ENCODE data around the gene JADE1. TPM values are rescaled to one million over a fixed set of nuclear protein-coding genes. Genes with fewer than 3 reads are reported as not detected.
A peak's percentile ranks its signal among the peaks of the same experiment; 100 is the strongest.

JADE1 gene
- total RNA-seq, 1 donor from 2014 or later, result 19.8 TPM

DNA sequence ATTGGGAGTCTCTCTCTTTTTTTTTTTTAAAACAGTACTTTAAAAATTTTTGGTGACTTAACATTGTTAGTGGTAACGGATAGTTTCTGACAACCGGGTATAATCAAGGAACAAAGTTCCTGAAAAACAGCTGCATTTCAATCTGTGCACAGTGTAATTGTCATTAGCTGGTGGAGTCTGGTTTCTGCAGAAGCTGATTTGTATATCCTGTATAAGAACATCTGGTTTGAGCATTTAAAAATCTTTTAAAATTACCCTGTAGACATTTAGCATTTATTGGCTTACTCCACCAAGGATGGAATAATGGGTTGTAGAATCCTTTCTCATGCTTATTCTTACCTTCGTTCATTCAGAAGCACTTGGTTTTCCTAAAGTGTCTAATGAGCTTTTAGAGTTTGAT, 11.2 kb downstream of the JADE1 start:
- peaks cover 24% of the 10 kb centered on the region for H3K4me1 Mint-ChIP-seq
- TF ChIP-seq, protein P1, sequence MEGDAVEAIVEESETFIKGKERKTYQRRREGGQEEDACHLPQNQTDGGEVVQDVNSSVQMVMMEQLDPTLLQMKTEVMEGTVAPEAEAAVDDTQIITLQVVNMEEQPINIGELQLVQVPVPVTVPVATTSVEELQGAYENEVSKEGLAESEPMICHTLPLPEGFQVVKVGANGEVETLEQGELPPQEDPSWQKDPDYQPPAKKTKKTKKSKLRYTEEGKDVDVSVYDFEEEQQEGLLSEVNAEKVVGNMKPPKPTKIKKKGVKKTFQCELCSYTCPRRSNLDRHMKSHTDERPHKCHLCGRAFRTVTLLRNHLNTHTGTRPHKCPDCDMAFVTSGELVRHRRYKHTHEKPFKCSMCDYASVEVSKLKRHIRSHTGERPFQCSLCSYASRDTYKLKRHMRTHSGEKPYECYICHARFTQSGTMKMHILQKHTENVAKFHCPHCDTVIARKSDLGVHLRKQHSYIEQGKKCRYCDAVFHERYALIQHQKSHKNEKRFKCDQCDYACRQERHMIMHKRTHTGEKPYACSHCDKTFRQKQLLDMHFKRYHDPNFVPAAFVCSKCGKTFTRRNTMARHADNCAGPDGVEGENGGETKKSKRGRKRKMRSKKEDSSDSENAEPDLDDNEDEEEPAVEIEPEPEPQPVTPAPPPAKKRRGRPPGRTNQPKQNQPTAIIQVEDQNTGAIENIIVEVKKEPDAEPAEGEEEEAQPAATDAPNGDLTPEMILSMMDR (IDR thresholded peaks at IDR 0.05; ENCODE audit: unreplicated experiment), result no peak
- no peaks in the 10 kb centered on the region for H3K9me3 Mint-ChIP-seq
- no peak for DNase-seq (ENCODE audit: low spot score in 2 of 2, unreplicated experiment in 2 of 2)
- H3K27ac Mint-ChIP-seq, result peak overlapping the region; percentile 43
- no peaks in the 10 kb centered on the region for H3K36me3 Mint-ChIP-seq
- H3K27me3 Mint-ChIP-seq (ENCODE audit: low read depth), result no peaks in the 10 kb centered on the region
- no peak overlapping the region for H3K4me3 Mint-ChIP-seq

DNA sequence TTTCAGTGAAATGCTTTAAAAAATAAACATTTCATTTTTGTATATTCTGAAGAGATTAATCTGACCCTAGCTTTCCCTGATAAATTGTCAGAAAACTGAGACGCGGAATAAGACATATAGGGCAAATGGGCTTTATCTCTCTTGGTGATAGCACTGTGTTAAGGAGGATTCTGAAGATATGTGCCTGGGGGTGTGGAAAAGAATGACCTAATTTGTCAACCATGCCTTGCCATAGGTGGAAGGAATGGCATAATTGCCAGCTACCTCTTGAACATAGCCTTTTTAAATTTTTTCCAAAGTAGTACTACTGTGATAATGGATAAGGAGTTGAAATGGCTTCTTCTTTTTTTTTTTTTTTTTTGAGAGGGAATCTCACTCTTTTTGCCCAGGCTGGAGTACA, 11.7 kb downstream of the JADE1 start:
- peak overlapping the region; percentile 43 for H3K27ac Mint-ChIP-seq
- H3K9me3 Mint-ChIP-seq, result no peaks in the 10 kb centered on the region
- DNase-seq (ENCODE audit: low spot score in 2 of 2, unreplicated experiment in 2 of 2), result no peak
- H3K27me3 Mint-ChIP-seq (ENCODE audit: low read depth), result no peaks in the 10 kb centered on the region
- no peaks in the 10 kb centered on the region for H3K36me3 Mint-ChIP-seq
- peaks cover 24% of the 10 kb centered on the region for H3K4me1 Mint-ChIP-seq
- TF ChIP-seq, protein P1 (IDR thresholded peaks at IDR 0.05; ENCODE audit: unreplicated experiment), result no peak
- H3K4me3 Mint-ChIP-seq, result no peak overlapping the region

DNA sequence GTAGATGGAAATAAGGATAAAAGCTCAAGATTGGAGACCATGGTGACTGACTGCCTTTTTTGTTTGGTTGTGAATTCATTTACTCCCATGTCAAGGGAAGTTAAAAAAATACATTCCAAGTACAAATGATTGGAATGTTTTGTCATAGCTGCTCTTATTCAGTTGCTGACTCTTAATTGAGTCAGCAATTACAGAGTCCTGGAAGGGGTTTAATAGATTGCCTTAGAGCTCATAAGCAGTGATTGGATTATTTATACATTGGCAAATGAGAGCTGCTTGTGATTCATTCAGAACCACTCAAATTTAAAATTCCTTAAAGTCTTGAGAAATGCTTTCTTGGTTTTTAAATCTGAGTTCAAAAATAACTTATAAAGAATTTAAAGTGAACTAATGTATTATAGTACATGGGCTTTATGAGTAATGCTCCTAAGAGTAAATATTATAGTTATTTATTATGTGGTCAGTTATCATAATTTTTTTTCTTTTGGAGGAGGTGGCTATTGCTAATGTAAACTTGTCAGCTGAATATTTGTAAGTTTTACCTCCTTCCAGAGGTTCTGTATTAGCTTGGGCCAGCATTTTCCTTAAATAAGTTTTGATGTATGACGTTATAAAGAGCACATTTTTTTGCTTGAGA, 13.6 kb downstream of the JADE1 start:
- no peaks in the 10 kb centered on the region for H3K9me3 Mint-ChIP-seq
- H3K36me3 Mint-ChIP-seq, result no peaks in the 10 kb centered on the region
- TF ChIP-seq, protein P1 (IDR thresholded peaks at IDR 0.05; ENCODE audit: unreplicated experiment), result no peak
- H3K27ac Mint-ChIP-seq, result no peak overlapping the region
- H3K4me1 Mint-ChIP-seq, result peaks cover 24% of the 10 kb centered on the region
- no peak for DNase-seq (ENCODE audit: low spot score in 2 of 2, unreplicated experiment in 2 of 2)
- no peaks in the 10 kb centered on the region for H3K27me3 Mint-ChIP-seq (ENCODE audit: low read depth)
- H3K4me3 Mint-ChIP-seq, result no peak overlapping the region

DNA sequence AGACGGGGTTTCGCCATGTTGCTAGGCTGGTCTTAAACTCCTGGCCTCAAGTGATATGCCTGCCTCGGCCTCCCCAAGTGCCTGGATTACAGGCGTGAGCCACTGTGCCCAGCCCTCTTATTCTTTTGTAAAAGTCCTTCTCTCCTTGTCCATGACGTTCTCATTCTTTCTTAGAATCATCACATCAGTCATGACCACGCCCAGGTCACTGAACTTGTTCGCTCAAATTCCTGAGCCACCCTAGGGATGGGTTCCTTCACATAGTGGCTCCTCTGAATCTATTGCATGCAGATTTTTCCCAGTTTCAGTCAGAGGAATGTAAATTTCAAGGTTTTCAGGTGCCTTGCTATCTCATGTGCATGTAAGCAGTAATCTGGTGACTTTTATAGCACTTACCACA, 15.7 kb downstream of the JADE1 start:
- peaks cover 1% of the 10 kb centered on the region for H3K36me3 Mint-ChIP-seq
- H3K9me3 Mint-ChIP-seq, result peaks cover 4% of the 10 kb centered on the region
- H3K4me1 Mint-ChIP-seq, result peaks cover 24% of the 10 kb centered on the region
- H3K27ac Mint-ChIP-seq, result peak overlapping the region; percentile 28
- no peak overlapping the region for H3K4me3 Mint-ChIP-seq
- DNase-seq (ENCODE audit: low spot score in 2 of 2, unreplicated experiment in 2 of 2), result no peak
- H3K27me3 Mint-ChIP-seq (ENCODE audit: low read depth), result no peaks in the 10 kb centered on the region
- TF ChIP-seq, protein P1 (IDR thresholded peaks at IDR 0.05; ENCODE audit: unreplicated experiment), result no peak

DNA sequence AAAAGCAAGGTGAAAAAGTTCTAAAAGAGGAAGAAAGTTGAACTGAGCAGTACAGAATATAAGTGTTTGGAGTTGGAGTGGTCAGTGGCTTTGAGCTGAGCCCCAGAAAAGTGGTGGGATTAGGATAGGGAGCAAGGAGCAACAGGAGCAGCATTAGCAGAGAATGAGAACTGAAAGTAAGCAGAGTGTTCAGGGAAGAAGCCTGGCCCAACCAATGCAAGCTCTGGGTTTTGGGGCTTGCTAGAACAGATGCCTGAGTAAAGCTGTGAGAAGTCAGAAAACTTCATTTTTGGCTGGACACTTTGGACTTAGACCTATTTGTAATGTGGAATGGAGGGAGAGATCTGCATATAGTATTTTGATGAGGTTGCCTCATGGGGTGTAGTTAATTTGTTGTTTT, 17.8 kb downstream of the JADE1 start:
- H3K27me3 Mint-ChIP-seq (ENCODE audit: low read depth), result no peaks in the 10 kb centered on the region
- no peak overlapping the region for H3K27ac Mint-ChIP-seq
- no peak for DNase-seq (ENCODE audit: low spot score in 2 of 2, unreplicated experiment in 2 of 2)
- peaks cover 4% of the 10 kb centered on the region for H3K9me3 Mint-ChIP-seq
- peaks cover 30% of the 10 kb centered on the region for H3K4me1 Mint-ChIP-seq
- TF ChIP-seq, protein P1 (IDR thresholded peaks at IDR 0.05; ENCODE audit: unreplicated experiment), result no peak
- H3K4me3 Mint-ChIP-seq, result no peak overlapping the region
- H3K36me3 Mint-ChIP-seq, result peaks cover 3% of the 10 kb centered on the region
